Sigmoid colon (tissue), 4 donors: ENCODE measurements around the gene NKAIN1.

Experiments
- POLR2A ChIP-seq, 2 donors: fragments of 450-650 bp; IDR thresholded peaks; one replicate each; pipeline ENCODE4 v1.6.1; 2016; ENCODE audit warnings: antibody characterized with exemption in 2 of 2, mild to moderate bottlenecking in 2 of 2, moderate library complexity in 2 of 2
- POLR2AphosphoS5 ChIP-seq, 4 donors: sonication (generic); formaldehyde crosslinking; IDR thresholded peaks; one replicate each; pipeline ENCODE4 v1.6.1; 2017; ENCODE audit warnings: antibody characterized with exemption in 4 of 4
- TF ChIP-seq, protein P1 (sequence below), 4 experiments: fragments of 450-650 bp in 3 of 4; fragments of 200-600 bp in 1 of 4; IDR thresholded peaks; one replicate each; pipeline ENCODE4 v1.5.1; 2016 to 2019; ENCODE audit warnings: antibody characterized with exemption in 4 of 4, mild to moderate bottlenecking in 3 of 4, moderate library complexity in 2 of 4

DNA sequence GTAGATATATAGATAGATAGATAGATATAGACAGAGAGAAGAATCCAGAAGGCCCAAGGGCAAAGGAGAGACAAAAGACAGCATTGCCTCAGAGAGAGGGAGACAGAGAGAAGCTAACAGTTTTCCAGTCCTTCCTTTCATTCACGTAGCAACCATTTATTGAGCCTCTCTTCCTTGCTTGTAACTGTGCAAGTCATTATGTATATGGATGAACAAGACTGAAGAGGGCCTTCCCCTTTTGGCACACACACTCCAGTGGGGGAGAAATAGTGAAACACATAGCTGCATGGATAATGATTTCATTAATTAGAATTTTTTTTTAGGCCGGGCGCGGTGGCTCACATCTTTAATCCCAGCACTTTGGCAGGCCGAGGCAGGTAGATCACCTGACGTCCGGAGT is 99.4 kb downstream of the NKAIN1 start:
- TF ChIP-seq, protein P1, sequence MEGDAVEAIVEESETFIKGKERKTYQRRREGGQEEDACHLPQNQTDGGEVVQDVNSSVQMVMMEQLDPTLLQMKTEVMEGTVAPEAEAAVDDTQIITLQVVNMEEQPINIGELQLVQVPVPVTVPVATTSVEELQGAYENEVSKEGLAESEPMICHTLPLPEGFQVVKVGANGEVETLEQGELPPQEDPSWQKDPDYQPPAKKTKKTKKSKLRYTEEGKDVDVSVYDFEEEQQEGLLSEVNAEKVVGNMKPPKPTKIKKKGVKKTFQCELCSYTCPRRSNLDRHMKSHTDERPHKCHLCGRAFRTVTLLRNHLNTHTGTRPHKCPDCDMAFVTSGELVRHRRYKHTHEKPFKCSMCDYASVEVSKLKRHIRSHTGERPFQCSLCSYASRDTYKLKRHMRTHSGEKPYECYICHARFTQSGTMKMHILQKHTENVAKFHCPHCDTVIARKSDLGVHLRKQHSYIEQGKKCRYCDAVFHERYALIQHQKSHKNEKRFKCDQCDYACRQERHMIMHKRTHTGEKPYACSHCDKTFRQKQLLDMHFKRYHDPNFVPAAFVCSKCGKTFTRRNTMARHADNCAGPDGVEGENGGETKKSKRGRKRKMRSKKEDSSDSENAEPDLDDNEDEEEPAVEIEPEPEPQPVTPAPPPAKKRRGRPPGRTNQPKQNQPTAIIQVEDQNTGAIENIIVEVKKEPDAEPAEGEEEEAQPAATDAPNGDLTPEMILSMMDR (IDR thresholded peaks at IDR 0.05) = no peak
- TF ChIP-seq POLR2A (IDR thresholded peaks at IDR 0.05) = no peak
- no peak for TF ChIP-seq POLR2AphosphoS5 (IDR thresholded peaks at IDR 0.05)
